NOMO-1 treated with DMSO at 0.1 percent for 48 hours (cell line): Measurements from ENCODE around the gene DAB1.
"Not testable (repeated sequence)": the region's sequence is repeated elsewhere in the genome, so short reads cannot be mapped to it uniquely, and the experiment has no call there.

Experiments
- DNase-seq: peaks from one replicate; lab custom pipeline; 2025; ENCODE audit not compliant: unreplicated experiment; lab: John Stamatoyannopoulos, UW

Gene DAB1

GRCh38 chr1:57089855-57090254, 334.0 kb downstream of the DAB1 start:
- no peak for DNase-seq

GRCh38 chr1:57089221-57089620, 334.6 kb downstream of the DAB1 start:
- DNase-seq, result no peak

DNA sequence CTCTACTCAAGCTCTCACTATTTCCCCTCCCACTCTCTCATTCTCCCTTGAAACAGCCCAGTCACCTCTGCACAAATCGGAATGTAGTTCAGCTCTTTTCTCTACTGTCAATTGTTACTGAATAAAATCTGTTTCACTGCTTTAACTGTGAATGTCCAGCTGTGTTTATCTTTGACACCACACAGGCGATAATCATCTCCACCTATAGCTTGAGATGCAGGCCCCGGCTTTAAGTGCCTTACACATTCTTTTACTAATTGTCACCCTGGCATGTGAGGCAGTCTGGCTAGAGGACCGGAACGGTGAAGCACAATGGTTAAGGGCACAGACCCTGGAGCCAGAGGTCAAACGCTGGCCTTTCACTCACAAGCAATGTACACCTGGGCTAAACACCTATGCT, 335.2 kb downstream of the DAB1 start:
- no peak for DNase-seq

DNA sequence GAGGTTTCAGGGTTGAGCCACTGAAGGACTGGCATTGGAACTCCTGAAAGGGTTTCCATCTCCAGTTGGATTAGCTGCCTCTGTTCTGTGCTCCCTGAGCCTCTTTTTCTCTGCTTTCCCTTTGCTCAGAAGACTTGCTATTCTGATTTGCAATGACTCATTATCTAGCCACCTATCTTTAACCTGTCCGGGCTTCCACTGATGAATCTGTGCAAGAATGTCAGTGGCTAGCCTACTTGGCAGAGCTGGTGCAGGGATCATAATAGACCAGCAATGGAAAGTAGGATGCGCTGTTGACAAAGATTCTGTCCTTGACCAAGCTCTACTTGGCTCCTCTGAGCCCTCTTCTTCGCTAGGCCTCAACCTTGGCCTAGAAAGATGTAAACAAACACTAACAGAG, 336.2 kb downstream of the DAB1 start:
- not testable (repeated sequence) for DNase-seq

- no peak for DNase-seq
These were observed 337.7 kb downstream of the DAB1 start for GRCh38 chr1:57086154-57086553.

DNA sequence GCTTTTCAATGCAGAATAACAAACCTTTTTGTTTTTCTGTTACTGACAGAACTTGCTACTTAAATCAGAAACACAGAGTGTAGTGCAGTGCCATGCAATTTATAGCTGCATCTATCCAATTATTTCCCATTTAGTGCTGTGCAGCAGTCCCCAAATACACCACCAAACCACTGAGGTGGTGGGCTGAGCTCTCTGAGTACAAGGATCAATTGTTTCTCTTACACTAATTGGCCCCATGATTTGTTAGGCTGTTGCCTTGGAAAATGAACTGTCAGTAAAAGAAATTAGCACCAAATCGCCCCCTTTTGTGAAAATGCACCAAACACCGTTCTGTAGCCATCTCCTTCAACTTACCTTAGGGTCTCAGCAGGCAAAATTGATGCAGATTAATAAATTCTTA, 339.2 kb downstream of the DAB1 start:
- no peak for DNase-seq

DNA sequence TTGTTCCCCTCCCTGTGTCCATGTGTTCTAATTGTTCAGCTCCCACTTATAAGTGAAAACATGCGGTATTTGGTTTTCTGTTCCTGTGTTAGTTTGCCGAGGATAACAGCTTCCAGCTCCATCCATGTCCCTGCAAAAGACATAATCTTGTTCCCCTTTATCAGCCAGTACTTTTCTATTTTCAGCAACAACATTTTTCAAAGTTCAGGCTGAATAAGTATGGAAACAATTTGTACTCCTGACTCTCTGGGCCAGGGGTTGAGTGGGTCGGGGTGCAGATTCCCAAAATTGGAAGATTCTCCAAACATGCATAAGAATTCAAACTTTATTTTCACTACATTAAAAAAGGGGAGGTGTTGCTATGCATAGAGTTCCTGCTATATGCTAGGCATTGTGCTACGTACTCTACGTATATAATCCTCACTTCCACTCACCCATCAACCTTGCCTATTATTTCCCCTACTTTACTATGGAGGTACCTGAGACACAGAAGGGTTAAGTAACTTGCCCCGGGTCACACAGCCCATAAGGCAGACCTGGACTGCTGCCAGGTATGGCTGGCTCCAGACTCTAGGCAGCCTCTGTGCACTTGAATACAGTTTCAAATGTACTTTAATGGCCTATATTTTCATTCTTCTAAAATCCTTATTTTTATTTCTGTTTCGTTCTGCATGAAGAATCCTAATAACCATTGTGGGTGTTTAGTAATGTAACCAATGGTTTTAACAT, 341.0 kb downstream of the DAB1 start:
- DNase-seq, result no peak

DNA sequence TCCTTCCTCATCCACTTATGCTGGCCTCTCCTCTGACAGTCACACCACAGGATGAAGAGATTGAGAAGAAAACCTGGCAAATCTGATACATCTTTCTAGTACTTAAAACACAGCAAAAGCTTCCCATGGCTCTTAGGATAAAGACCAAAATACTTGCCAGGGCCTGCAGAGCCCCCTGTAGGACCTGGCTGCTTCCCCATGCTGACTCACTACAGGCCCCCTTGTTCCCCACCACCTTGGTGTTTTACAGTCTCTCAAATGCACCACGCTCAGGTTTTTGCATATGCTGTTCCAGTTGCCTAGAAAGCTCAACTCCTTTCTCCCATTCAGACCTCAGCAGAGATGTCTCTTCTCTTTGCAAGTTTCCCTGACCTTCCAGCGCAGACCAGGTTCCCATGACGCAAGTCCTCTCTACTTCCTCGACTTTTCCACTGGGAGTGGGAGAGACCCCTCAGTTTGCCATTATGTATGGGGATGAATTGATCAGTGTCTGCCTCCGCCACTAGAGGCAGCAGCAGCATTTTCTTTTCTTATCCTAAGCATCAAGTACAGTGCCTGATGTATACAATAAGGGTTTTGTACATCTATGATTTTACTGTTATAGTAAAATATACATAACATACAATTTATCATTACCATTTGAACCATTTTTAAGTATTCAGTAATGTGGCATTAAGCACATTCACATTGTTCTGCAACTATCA, 344.3 kb downstream of the DAB1 start:
- no peak for DNase-seq

- DNase-seq, result no peak
These were observed 351.3 kb downstream of the DAB1 start for GRCh38 chr1:57072401-57073110.

DNA sequence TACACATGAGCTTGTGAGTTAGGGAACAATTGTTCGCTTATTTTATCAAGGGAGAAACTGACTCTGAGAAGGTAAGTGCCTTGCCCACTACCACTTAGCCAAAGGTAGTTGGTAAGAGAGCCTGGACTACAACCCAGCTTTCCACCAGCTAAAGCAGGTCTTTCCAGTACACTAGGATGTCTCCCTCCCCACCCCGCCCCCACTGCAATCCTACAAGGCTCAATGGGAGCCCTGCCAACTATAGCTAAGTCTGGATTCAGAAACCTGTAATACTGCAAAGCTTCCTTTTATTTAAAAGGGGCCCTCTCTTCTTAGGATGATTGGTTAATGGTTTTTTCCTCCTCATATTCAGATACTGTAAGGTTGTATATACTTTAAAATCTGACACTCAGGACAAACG, 356.0 kb downstream of the DAB1 start:
- DNase-seq, result no peak

DNA sequence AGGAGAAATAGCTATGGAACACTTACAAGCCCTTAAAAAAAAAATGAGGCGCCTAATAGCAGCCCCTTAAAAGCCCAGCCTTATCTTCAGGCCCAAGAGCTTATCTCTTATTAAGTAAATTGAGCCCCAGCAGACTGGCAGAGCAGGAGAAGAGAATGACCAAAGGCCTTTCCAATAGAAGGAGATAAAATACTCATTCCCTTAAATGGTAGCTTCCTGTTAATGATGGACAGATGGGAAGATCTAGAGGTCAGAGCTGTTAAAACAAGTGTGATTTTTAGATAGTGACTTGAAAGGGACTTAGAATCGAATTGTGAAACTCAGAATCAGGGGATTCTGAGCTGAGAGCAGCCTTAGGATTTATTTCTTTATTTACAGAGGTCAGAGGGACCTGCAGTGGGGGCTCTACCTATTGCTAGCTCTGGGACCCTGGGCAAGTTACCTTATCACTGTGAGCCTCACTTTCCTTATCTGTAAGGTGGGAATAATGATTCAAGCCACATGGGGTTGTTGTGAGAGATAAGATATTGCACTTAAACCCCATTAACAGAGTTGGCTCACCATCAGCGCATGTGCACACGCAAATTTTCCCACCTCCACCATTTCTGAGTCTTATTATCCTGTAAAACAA, 356.8 kb downstream of the DAB1 start:
- no peak for DNase-seq

DNA sequence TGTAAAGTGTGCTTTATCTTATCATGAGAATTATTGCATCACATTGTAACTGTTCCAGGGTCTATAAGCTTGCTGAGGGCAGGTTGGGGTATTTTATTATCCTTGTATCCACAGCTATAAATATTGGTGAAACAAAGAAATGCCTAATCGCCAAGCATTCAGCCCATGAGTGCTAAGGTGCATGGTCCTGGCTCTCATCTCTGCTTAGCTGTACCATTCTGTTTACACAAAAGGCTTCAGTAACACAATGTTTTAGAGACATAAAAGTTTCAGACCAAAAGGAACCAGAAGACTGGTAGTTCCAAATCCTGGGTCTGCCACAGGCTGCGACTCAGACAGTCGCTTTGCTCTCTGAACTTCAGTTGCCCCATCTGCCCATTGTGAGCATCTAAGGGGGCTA, 358.4 kb downstream of the DAB1 start:
- no peak for DNase-seq

DNA sequence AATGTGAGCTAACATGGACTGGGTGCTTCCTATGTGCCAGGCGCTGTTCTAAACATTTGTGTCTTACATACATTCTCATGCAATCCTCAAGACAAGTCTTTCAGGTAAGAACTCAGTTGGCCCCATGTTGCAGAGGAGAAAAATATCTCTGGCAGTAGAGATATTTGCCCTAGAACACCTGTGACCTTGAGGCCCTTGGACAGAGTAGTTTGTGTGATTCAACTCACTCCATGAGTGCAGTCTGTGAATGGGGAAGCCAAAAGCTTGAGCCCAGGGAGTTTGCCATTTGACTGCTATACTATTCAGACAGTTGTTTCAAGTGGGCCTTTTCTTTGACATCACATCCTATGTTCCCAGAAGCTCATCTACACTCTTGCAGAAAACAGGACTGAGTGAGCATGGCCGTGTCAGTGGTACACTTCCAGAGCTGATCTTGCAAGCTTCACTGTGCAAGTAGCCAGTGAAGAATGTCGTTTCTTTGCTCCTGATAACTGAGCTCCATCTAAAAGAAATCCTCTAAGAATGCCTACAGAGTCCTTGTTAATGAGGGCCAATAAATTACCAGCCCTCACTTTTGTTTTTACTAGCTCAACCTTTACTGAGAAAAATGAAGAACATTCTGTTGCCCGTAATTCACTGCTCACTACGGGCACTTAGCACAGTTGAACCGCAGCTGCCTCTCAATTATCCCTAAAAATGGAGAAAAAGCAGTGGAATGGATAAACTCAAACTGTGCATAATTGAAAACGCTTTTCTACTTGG, 359.3 kb downstream of the DAB1 start:
- no peak for DNase-seq

- DNase-seq, result no peak
These were observed 360.3 kb downstream of the DAB1 start for GRCh38 chr1:57063406-57064125.

GRCh38 chr1:57061369-57061768, 362.5 kb downstream of the DAB1 start:
- no peak for DNase-seq

- no peak for DNase-seq
These were observed 363.4 kb downstream of the DAB1 start for GRCh38 chr1:57060451-57060850.

- no peak for DNase-seq
These were observed 365.0 kb downstream of the DAB1 start for GRCh38 chr1:57058652-57059501.

GRCh38 chr1:57048856-57049255, 375.0 kb downstream of the DAB1 start:
- no peak for DNase-seq

GRCh38 chr1:57046462-57046861, 377.4 kb downstream of the DAB1 start:
- DNase-seq, result no peak
